ENCODE data around the gene PDE4D.

The PDE4D gene

DNA sequence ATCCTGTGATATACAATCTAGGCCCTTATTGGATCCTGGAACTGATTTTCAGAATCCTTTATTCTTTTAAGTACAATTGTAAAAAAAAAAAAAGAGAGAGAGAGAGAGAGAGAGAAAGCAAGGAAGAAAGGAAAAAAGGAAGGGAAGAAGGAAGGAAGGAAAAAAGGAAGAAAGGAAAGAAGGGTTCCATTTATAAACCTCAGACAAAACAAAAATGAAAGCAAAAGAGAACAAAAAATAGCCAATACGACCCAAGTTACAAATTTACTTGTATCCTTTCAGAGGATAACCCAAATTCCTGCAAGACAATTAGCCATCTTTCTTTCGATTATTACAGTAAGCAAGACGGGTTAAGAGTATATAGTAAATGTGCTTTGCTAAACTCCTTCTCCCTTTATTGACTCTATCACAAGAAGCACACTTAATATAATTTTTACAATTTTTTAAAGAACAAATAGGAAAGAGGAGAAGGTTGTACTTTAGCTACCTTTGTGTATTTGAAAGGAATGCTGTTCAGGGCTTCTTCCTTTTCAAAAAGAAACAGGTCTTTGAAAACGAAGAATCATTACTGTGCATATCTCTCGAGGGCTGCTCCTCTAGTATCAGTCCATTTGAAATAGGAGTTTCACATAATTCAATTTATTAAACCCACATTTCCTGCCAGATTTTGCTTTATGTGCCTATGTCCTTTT is 767.4 kb downstream of the PDE4D start:
- DNase-seq: peak; percentile 8

GRCh38 chr5:59125011-59125961 is 768.2 kb downstream of the PDE4D start:
- peak; percentile 32 for DNase-seq

DNA sequence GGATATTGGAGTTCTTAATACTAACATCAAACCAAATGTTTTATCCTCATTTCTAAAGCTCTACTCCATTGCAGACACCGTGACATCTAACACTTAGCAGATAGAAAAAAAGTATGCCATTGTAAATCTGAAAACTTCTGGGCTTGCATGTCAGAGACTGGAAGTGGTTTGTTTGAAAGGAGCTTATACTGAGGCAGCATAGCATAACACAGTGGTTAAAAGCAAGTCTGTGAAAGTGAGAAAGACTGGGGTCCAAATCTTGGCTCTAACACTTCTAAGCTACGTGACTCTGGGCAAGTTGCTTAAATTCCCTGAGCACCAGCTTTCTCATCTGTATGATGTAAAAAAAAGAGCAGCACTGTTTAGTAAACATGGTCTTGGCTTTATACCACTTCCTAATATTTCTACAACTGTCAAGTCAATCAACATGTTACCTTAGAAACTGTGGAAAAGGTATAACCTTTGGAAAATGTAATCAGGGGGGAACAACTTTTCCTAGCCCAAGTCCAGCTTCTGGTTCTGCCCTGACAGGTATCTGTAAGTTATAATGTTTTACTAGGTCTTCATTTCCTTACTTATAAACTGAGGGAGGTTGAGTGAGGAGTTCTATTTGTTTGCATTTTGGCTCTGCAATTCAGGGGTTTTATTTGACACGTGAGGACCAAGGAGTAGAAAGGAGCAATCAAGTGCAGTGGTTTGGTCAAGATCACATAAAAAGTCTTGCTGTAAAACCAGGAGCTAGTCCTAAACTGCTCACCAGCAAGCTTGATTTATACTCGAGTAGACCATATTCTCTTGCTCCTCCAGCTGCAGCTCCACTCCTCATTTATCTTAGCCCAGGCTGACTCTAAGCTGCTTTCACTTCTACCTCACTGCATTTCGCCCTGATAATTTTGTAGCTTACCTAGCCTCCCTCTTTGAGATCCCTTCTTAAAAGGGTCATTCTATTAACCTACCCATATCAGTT is 769.6 kb downstream of the PDE4D start:
- DNase-seq: no peak

DNA sequence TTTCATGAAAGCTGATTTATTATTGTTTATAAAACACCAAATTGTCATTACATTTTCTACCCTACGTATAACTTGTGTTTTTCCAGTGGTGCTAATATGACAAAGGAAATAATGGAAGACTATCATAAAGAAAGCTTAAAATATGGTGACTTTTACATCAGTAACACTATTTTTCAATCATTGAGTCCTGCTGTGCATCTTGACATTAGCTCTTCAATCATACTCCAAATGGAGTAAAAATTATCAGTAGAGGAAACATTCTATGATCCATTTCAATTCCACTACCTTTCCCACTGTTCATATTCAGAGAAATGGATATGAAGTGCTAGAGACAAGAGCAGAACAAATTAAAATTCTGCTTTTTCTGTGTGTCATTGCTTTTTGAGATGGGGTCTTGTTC is 774.0 kb downstream of the PDE4D start:
- DNase-seq: no peak

GRCh38 chr5:59117320-59117719 is 776.2 kb downstream of the PDE4D start:
- no peak for DNase-seq

GRCh38 chr5:59116231-59116865 is 777.2 kb downstream of the PDE4D start:
- DNase-seq: no peak

DNA sequence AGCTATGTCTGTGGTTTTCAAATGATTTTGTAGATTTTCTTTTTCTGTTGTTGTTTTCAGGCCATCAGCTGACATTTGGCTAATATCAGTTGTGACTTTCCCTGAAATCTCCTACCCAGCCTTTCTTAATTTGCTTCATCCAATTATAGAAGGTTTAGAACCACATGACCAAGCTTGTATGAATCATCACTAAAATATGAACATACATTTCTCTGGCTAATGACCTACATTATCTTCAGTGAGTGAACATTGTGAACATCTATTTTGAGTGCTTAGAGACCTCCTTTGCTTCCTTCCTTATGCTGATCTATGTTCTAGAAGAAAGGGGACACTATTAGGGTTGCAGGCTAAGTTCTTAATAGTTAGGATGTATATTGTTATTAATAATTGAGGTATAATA is 778.2 kb downstream of the PDE4D start:
- DNase-seq: no peak

GRCh38 chr5:59109383-59109782 is 784.1 kb downstream of the PDE4D start:
- no peak for DNase-seq

GRCh38 chr5:59107692-59108091 is 785.8 kb downstream of the PDE4D start:
- DNase-seq: no peak

- no peak for DNase-seq
Observed at GRCh38 chr5:59104400-59105127, 789.0 kb downstream of the PDE4D start.

DNA sequence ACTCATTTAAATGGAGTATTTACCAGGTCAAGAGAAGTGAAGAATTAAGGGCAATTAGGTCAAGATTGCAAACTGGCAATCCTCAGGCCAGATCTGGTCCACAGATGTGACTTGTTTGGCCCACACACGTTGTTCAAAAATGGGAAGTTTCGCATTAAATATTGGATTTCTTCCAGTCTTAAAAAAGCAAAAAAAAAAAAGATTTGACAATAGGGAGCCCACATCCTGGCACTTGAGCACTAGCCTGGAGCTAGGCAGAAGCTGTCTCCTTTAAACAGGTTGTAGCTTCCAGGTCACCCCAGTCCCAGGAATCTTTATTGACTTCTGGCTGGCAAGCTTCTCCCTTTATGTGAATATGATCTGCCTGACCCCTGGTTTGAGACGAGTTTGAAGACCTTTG is 790.2 kb downstream of the PDE4D start:
- no peak for DNase-seq

GRCh38 chr5:59102437-59102836 is 791.1 kb downstream of the PDE4D start:
- DNase-seq: no peak

DNA sequence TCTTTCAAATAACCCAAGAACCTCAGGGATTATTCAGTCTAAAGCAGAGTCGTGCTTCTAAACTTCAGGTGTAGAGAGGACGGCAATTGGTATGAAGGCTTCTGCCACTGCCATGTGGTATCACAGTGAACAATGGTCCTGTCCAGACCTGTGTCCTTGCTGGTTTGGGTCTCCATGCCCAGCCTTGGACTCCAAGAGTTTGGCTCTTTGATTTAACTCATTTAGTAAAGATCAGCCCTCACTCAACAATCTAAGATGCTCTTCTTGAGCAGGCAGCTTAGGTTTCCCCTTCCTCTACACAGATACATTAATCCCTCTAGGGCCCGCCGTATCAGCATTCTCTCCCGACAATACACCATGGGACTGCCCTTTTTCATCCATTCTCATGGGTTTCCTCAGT is 792.7 kb downstream of the PDE4D start:
- DNase-seq: no peak

GRCh38 chr5:59099995-59100345 is 793.6 kb downstream of the PDE4D start:
- no peak for DNase-seq

DNA sequence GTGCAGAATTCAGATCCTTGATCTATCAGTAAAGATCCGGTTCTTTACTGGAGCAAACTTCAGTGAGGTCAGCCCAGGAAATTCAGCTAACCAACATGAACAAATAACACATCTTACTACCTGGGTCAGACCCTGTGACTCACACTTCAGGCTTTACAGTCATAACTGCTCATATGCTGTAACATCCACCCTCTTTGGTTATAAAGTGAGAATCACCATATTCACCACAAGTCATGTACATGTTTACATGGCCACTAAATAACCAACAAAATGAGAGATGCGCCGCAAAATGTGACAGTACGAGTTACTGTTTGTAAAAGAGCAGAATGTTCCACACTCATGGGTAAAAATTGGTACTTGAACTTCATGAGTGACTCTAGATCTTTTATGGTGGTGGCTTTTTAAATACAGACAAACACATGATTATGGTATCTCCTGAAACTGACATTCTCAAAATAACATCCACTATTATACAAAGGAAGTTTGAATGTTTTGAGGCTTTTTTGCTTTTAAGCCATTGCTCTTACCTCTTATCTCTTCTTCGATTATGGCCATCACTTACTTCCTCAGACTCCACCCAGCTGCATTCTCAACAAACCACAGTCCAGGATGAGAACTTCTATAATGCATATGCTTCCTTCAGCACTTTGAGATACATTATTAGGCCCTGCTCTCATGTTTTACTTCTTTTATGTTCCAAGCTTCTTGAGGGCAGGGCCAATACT is 794.1 kb downstream of the PDE4D start:
- DNase-seq: no peak

- no peak for DNase-seq
Observed at GRCh38 chr5:59098743-59099142, 794.8 kb downstream of the PDE4D start.

- DNase-seq: no peak
Observed at GRCh38 chr5:59097712-59098111, 795.8 kb downstream of the PDE4D start.

DNA sequence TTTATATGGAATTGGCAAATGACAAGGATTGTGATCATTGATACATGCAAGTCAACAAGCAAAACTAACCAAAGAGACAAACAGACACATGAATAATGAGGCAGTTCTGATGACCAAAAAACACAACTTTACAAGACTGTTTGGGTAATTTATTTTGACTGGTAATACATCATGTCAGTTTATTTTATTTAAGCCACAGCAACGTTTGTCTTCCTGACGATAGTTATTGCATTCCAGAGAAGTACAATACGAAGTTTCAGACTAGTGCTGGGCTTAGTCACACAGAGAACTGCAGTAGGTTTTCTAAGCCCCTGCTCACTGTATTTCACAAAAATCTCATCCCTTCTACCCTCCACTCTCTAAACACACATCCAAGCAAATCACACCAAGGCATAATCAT is 796.4 kb downstream of the PDE4D start:
- DNase-seq: no peak

DNA sequence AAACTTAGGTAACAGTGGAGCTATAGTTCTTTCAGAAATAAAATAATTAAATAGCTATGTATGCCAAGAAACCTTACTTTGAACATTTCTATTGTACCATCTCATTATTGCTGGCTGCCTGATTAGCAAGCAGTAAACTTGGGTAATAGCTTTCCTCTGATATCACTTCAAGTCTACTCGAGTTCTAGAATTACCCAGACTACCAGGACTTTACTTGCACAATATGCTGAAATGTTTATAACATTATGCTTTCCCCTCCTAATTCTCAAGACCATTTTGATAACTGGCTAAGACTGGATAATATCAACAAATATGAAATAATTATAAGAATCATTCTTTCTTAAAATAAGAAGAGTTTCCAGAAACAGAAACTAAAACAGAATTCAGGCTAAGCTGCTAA is 798.0 kb downstream of the PDE4D start:
- no peak for DNase-seq

DNA sequence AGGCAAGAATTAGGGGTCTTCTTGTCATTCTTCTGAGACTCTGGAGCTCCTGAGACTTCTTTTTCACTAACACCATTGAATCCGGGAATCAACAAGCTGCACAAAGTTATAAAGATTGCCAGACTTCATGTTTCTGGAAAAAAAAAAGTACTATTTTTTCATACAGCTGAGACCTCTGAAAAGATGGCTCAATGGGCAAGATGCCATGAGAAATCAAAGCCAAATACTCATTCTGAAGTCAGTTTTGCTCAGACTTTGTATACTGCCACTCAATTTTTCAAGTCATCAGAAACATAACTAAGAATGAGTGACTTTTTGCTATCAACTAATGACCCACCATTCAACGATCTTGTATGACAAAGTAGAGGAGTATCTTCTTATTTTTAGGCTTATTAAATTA is 798.7 kb downstream of the PDE4D start:
- no peak for DNase-seq

GRCh38 chr5:59093329-59093728 is 800.2 kb downstream of the PDE4D start:
- no peak for DNase-seq

Data from retina (tissue), 1 donor.